GM19023 (cell line): ENCODE results near the gene PTPRB.

Experiments used
- ATAC-seq: cut with Tn5 transposase; IDR thresholded peaks from one replicate; pipeline ENCODE4 v1.9.1; 2021; ENCODE audit warnings: mild to moderate bottlenecking, moderate library complexity; ENCODE audit not compliant: unreplicated experiment

PTPRB gene

DNA sequence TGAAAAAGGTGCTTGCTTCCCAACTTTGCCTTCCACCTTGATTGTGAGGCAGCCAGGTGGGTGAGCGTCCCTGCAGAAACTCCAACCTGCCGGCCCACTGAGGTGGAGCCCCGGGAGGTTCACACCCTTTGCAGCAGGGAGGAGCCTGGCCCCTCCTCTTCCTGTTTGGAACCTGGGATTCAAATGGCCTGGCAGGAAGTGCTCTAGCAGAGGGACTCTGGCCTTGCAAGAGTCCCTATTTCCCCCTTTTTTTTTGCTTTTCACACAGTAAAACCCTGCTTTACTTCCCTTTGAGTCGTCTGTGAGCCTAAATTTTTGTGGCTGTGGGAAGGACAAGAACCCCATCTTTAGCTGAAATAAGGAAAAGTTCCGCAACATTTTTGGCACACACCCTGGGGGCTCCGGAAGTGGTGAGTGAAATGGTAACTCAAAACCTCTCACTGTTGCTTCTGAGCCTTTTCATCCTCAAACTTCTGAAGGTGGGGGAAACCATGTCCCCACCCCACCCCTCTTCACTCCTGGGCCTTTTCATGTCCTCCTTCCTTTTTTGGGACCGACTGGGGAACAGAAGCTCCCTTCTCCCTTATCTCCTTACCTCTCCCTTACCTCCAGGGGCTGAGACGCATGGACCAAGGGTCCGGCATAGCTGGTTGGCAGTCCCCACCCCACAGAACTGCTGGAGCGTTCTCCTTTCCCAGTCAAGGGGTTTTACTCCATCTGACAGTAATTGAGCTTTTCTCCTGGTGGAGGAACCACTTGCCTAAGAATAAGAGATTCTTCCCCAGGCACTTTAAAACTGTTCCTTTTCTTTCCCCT is 169.1 kb downstream of the PTPRB start:
- peak; percentile 54 for ATAC-seq

DNA sequence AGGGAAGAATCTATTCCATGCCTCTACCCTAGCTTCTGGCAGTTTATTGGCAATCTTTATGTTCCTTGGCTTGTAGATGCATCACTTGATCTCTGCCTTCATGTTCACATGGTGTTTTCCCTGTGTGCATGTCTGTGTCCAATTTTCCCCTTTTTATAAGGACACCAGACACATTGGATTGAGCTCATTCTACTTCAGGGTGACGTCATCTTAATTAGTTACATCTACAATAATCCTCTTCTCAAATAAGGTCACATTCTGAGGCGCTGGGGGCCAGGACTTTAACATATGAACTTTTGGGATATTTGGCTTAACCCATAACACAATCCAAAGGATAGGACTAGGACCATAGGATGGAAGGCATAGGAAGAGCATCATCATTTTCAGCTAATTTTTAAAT is 169.8 kb downstream of the PTPRB start:
- ATAC-seq, result no peak

DNA sequence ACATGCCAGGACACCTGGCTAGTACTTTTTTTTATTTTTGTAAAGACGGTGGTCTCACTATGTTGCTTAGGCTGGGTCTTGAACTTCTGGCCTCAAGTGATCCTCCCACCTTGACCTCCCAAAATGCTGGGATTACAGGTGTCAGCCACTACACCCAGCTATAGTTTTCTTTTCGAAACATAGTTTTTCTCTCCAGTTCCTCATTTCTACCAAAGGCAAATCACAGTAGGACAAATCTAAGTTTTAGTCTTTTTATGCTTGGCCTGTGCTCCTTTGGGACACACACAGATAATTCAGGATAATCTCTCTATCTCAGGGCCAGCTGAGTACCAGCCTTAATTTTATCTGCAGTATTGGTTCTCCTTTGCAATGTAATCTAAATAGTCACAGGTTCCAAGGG is 170.5 kb downstream of the PTPRB start:
- ATAC-seq, result no peak
